Right renal pelvis (tissue), 4 donors: Measurements from ENCODE around the gene GALNT1. TPM values are rescaled to one million over a fixed set of nuclear protein-coding genes. Genes with fewer than 3 reads are reported as not detected.
A peak's percentile ranks its signal among the peaks of the same experiment; 100 is the strongest.
"Not testable (repeated sequence)": the region's sequence is repeated elsewhere in the genome, so short reads cannot be mapped to it uniquely, and the experiment has no call there.

Experiments used
- DNase-seq, 4 donors: peaks; one replicate each; pipeline ENCODE4 v3.0.0-alpha.2; 2013; ENCODE audit warnings: low read depth in 4 of 4, low spot score in 3 of 4, missing footprints in 1 of 4
- polyA plus RNA-seq, 4 donors: library from polyadenylated mRNA; unstranded; fragments of 120-200 nt; gene quantifications; one replicate each; pipeline ENCODE4 v1.2.1, GENCODE V29; 2013; ENCODE audit not compliant: insufficient read length in 4 of 4

GALNT1 gene
- polyA plus RNA-seq, result 10 to 100 TPM; 60.7 to 77.5 (median 74.1) TPM

- no peak for DNase-seq
These were observed at the start of gene GALNT1 for GRCh38 chr18:35581546-35581897. TSS of gene GALNT1 (plus strand) at chr18:35581740. CDS start at chr18:35654663, 72,923 bp downstream.

DNA sequence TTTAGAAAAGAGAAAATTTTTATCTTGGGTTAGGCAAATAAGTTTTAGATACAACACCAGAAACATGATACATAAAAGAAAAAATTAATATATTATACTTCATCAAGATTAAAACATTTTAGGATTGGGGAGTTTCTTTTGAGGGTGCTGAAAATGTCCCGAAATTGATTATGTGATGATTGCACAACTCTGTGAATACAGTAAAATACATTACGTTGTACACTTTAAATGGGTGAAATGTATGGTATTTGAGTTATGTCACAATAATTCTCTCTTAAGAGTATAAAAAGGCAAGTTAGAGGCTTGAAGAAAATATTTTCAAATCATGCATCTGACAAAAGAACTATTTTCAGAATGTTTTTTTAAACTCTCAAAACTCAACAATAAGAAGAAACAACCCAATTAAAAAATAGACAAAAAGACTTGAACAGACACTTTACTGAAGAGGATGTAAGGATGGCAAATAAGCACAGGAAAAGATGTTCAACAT is 47.6 kb upstream of the GALNT1 start:
- DNase-seq, result no peak

DNA sequence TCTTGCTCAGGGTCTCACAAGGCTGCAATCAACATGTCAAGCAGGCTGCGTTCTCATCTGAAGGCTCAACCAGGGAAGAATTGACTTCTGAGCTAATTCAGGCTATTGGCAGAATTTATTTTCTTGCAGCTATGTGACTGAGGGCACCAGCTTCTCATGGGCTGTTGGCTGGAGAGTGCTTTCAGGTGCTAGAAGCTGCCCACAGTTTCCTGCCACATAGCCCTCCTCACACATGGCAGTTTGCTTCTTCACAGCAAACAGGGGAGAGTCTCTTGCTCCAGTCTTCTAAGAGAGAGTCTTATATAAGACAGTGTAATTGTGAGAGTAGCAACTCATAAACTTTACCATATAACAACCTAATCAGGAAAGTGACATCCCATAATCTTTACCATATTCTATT is 46.2 kb upstream of the GALNT1 start:
- DNase-seq, result no peak

DNA sequence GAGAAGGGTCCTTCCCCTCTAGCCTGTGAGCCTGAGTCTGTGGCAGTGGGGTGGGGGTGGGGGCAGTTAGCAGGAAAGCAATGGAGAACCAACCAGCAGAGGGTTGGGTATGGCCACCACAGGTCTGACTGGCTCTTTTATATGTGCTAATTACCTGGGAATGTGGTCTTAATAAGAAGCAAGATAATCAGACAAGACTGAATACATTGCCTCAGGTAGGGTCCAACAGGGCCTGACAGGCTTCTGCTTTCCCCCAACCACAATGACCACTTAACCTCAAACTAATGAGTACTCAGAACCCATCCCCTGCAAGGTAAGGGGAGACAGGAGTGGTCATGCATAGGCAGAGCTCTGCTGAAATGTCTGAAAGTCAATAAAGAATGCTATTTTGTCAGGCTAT is 39.2 kb upstream of the GALNT1 start:
- DNase-seq, result no peak

DNA sequence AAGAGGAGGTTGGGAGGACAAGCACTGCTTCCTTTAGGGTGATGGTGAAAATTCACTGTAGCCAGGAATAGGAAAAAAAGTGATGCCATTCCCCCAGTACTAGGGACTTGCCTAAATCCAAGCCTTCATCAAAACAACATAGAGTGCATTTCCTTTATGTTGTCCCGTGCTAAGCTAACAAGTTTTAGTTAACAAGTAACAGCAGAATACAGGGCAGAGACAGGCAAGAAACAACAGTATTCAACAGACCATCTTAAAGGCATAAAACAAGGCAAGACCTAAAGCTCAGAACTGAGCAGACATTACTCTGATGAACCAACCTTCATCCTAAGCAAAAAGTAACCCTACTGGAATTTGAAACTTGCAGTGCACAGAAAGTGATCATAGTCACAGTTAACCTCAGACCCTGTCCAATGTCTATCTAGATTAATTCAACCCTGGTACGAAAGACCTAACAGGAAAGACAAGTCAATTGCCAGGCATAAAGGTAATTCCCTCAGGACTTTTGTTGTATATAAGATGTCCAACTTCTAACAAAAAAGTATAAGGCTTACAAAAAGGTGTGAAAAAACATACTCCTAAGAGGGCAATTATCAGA is 34.4 kb upstream of the GALNT1 start:
- DNase-seq, result no peak

DNA sequence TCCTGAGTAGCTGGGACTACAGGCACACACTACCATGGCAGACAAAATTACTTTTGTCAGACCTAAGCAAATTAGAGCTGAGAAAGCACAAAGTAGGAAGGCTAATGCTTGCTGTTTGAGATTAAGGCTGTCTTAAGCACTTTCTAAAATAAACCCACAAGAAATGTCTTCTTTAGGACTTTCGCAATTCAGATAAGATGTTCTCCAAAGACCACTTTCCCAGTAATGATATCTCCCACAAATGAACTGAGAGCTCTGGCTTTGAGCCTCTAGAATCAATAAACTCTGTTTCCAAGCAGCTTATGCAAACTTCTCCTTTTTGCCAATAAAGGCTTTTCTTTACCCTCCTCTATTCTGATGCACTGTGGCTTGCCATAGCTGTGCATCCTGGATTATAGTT is 32.0 kb upstream of the GALNT1 start:
- DNase-seq, result no peak

DNA sequence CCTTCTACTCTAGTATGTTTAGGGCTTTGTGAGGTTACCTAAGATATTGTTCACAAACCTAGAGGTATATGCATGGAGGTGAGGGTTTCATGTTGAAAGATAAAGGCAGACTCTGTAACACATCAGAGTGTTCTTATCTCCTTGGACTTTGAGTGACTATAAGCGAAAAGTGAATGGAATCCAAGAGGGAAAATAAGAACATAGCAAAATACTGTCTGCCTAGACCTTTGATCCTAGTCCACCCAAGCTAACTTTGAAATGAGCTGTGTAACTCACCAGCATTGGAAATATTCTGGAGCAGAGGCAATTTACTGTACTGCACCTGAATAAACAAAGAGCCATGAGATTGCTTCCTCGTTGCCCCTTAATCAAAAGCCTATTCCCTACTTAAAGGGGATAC is 28.2 kb upstream of the GALNT1 start:
- DNase-seq, result no peak

DNA sequence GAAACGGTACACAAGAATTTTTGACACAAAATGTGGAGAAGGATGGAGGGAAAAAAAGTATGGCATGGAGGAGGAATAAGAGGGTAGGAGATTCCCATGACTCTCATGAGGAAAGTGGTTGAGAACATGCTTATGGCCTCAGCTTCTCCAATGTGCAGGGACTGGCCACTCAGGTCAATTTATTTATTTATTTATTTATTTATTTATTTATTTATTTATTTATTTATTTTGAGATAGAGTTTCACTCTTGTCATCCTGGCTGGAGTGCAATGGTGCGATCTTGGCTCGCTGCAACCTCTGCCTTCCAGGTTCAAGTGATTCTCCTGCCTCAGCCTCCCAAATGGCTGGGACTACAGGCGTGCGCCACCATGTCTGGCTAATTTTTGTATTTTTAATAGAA is 26.0 kb upstream of the GALNT1 start:
- not testable (repeated sequence) for DNase-seq

- DNase-seq, result no peak
These were observed 21.7 kb upstream of the GALNT1 start for GRCh38 chr18:35559867-35560266.

GRCh38 chr18:35564795-35565453 is 16.6 kb upstream of the GALNT1 start:
- DNase-seq, result no peak

- DNase-seq, result no peak
These were observed 15.5 kb upstream of the GALNT1 start for GRCh38 chr18:35566019-35566418.

GRCh38 chr18:35570182-35570581 is 11.4 kb upstream of the GALNT1 start:
- no peak for DNase-seq

DNA sequence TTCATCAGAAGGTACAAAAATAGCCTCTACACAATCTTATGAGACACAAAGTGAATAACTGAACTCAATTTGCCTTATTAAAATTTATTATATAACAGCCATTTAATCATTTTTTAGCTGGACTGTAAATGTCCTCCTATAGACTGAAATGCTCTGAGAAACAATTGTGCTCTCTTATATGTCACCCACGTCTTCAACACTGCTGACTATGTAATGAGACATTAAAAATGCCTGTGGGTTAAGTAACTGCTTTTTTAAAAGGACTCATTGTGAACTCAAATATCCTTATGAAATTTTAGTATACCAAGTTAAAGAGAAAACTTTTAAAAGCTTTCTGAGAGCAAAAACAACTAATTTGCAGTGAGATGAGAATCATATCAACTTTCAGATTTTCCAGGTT is 10.4 kb upstream of the GALNT1 start:
- no peak for DNase-seq

DNA sequence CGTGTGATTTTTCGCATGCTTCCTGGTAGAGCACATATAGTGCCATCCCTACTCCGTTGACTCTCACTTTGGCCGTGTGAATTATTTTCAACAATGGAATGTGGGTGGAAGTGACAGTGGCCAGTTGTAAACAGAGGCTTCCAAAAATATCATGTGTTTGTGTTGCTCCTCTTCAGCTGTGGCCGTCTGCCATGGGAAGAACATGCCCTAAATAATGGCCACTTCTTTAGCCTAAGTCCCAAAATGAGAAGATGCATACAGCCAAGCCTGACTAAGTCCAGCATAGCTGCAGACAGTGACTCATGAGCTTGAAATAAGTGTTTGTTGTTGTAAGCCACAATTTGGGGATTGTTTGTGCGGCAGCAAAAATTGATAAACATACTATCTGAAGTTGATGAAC is 8.9 kb upstream of the GALNT1 start:
- DNase-seq, result no peak

- DNase-seq, result no peak
These were observed 8.0 kb upstream of the GALNT1 start for GRCh38 chr18:35573531-35573930.

DNA sequence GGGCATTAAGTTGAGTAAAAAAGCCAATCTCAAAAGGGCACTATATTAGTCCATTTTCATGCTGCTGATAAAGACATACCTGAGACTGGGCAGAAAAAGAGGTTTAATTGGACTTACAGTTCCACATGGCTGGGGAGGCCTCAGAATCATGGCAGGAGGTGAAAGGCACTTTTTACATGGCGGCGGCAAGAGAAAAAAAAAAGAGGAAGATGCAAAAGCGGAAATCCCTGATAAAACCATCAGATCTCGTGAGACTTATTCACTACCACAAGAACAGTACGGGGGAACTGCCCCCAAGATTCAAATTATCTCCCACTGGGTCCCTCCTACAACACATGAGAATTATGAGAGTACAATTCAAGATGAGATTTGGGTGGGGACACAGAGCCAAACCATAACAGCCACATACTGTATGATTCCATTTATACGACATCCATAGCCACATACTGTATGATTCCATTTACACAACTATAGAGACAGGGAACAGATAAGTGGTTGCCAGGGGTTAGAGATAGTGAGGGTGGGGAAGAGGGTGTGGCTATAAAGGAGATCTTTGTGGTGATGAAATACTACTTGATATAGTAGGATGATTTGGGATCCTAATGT is 5.2 kb upstream of the GALNT1 start:
- not testable (repeated sequence) for DNase-seq

- no peak for DNase-seq
These were observed 4.3 kb upstream of the GALNT1 start for GRCh38 chr18:35577045-35577848.

DNA sequence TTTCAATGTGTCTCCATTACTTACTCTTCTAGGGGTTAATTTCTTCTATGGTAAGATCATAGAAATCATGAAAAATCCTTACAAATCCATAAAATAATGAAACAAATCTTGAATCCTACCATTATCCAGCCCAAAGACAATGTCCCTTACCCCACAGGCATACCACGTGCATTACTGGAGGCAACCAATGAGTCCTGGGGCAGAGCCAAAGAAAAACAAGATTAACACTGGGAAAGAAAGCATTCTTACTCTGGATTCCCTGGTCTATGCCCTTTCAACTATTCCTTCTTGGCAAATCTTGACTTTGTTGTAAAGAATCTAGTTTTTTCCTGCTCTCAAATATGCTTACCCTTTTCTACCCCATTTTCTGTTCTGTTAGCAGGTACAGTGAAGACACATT is 3.1 kb upstream of the GALNT1 start:
- DNase-seq, result no peak

- DNase-seq, result no peak
These were observed 2.6 kb upstream of the GALNT1 start for GRCh38 chr18:35578936-35579335.

DNA sequence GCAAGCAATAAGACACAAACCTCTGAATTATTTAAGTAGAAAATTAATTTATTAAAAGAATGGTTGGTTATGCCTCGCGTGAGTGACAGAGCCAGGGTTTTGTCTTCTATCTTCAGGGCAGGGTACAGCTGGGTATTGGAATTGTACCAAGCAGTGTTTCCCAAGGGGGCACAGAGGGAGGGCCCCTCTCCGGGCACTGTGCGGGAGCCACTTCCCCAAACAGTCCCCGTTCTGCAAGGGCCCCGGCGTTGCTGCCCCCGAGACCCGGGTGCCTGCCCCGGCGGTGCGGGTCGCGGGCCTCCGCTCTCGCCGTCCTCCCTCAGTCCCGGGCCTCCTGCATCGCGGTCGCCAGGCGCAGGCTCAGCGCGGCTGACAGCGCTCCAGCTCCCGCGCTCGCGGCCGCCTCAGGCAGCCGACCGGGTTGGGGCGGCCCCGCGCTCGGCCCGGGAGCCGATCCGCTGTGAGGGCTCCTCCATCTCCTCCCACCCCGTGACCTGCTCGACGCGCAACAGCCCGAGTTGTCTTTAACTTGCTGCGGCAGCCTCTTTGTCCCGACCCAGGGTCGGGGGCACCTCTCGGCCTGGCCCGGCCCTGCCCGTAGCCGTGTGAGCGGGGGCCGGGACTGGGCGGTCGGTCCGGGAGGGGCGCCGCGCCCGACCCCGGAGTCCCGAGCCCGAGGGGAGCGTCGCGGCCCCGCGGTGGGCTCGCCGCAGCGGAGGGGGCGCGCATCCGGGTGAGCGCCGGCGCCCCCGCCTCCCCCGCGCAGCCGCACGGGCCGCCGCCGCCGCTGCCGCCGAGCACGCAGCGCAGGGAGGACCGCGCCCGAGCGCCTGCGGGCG is 620 bp upstream of the GALNT1 start:
- DNase-seq, result peak in 2 of 4 donors; percentile 35 to 49
